RWPE2 (cell line): Measurements from ENCODE around the gene SMYD3.

ENCODE experiments used
- ATAC-seq: fragments of 200-7000 bp; cut with Tn5 transposase; 3 replicates; pipeline ENCODE4 v1.9.1; 2021; ENCODE audit warnings: low read depth
- DNase-seq: peaks from one replicate; pipeline ENCODE4 v3.0.0-alpha.2; 2020; ENCODE audit warnings: low spot score
- H3K27ac ChIP-seq: fragments of 450-650 bp; 2 replicates; pipeline ENCODE4 v1.5.1; 2017; ENCODE audit warnings: mild to moderate bottlenecking; ENCODE audit not compliant: poor library complexity, severe bottlenecking
- H3K27me3 ChIP-seq: fragments of 250-450 bp; sonication (Bioruptor Pico); 2 replicates; pipeline ENCODE4 v1.5.1; 2021; ENCODE audit warnings: mild to moderate bottlenecking, moderate library complexity; ENCODE audit not compliant: insufficient read depth, poor library complexity, severe bottlenecking
- H3K36me3 ChIP-seq: fragments of 250-450 bp; sonication (Bioruptor Pico); 2 replicates; pipeline ENCODE4 v1.5.1; 2020; ENCODE audit warnings: low read depth, mild to moderate bottlenecking, moderate library complexity
- H3K4me1 ChIP-seq: fragments of 250-450 bp; sonication (Bioruptor Pico); 2 replicates; pipeline ENCODE4 v1.5.1; 2021; ENCODE audit warnings: mild to moderate bottlenecking, moderate library complexity; ENCODE audit not compliant: insufficient read depth, poor library complexity, severe bottlenecking
- H3K4me3 ChIP-seq: fragments of 250-450 bp; sonication (Bioruptor Pico); 2 replicates; pipeline ENCODE4 v1.5.1; 2021; ENCODE audit warnings: mild to moderate bottlenecking, moderate library complexity; ENCODE audit not compliant: severe bottlenecking
- H3K9me3 ChIP-seq: fragments of 250-450 bp; sonication (Bioruptor Pico); 2 replicates; pipeline ENCODE4 v1.5.1; 2021; ENCODE audit warnings: mild to moderate bottlenecking, moderate library complexity; ENCODE audit not compliant: severe bottlenecking
- TF ChIP-seq, protein P1 (sequence below): fragments of 450-650 bp; IDR thresholded peaks from one replicate; pipeline ENCODE4 v1.5.1; 2017; ENCODE audit warnings: mild to moderate bottlenecking, moderate library complexity; ENCODE audit not compliant: poor library complexity, severe bottlenecking

The SMYD3 gene

GRCh38 chr1:245926888-245927287 lies 580.2 kb downstream of the SMYD3 start:
- Histone ChIP-seq H3K27ac (no peak overlapping the region), H3K4me3 (no peak overlapping the region), H3K36me3 (no peaks in the 10 kb centered on the region), H3K27me3 (no peaks in the 10 kb centered on the region), H3K9me3 (no peaks in the 10 kb centered on the region), H3K4me1 (no peaks in the 10 kb centered on the region)
- DNase-seq, result no peak
- TF ChIP-seq, protein P1, sequence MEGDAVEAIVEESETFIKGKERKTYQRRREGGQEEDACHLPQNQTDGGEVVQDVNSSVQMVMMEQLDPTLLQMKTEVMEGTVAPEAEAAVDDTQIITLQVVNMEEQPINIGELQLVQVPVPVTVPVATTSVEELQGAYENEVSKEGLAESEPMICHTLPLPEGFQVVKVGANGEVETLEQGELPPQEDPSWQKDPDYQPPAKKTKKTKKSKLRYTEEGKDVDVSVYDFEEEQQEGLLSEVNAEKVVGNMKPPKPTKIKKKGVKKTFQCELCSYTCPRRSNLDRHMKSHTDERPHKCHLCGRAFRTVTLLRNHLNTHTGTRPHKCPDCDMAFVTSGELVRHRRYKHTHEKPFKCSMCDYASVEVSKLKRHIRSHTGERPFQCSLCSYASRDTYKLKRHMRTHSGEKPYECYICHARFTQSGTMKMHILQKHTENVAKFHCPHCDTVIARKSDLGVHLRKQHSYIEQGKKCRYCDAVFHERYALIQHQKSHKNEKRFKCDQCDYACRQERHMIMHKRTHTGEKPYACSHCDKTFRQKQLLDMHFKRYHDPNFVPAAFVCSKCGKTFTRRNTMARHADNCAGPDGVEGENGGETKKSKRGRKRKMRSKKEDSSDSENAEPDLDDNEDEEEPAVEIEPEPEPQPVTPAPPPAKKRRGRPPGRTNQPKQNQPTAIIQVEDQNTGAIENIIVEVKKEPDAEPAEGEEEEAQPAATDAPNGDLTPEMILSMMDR, result no peak
- no peak for ATAC-seq

GRCh38 chr1:245923215-245923614 lies 583.9 kb downstream of the SMYD3 start:
- no peaks in the 10 kb centered on the region for H3K9me3 ChIP-seq
- no peak overlapping the region for H3K27ac ChIP-seq
- no peaks in the 10 kb centered on the region for H3K36me3 ChIP-seq
- DNase-seq, result no peak
- H3K4me3 ChIP-seq, result no peak overlapping the region
- H3K4me1 ChIP-seq, result no peaks in the 10 kb centered on the region
- no peak for ATAC-seq
- TF ChIP-seq, protein P1, result no peak
- H3K27me3 ChIP-seq, result no peaks in the 10 kb centered on the region

GRCh38 chr1:245921417-245921816 lies 585.7 kb downstream of the SMYD3 start:
- no peaks in the 10 kb centered on the region for H3K36me3 ChIP-seq
- TF ChIP-seq, protein P1, result no peak
- no peak overlapping the region for H3K4me3 ChIP-seq
- no peaks in the 10 kb centered on the region for H3K4me1 ChIP-seq
- ATAC-seq, result no peak
- H3K27me3 ChIP-seq, result no peaks in the 10 kb centered on the region
- H3K9me3 ChIP-seq, result no peaks in the 10 kb centered on the region
- DNase-seq, result no peak
- no peak overlapping the region for H3K27ac ChIP-seq

- no peak for ATAC-seq
- no peak overlapping the region for H3K4me3 ChIP-seq
Observed at GRCh38 chr1:245917403-245917802, 589.7 kb downstream of the SMYD3 start.

DNA sequence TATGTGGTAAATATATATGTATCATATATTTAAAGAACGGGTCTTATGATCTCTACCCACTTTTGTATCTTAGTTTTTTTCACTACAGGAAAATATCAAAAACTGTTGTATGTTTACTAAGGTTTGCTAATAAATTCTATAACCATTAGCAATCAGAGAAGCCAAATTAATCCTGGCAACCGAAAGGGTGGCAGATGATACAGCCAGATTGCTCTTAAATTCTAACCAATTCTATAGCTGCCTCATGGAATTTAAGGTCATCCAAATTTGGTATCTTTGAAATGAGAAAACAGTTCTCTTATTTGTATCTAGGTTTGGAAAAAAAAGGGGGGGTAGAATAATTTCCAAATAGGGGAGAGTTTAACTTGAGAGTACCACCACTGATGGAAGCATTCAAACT lies 591.2 kb downstream of the SMYD3 start:
- Histone ChIP-seq H3K27ac (no peak overlapping the region), H3K9me3 (no peaks in the 10 kb centered on the region), H3K36me3 (no peaks in the 10 kb centered on the region), H3K4me1 (no peaks in the 10 kb centered on the region), H3K4me3 (no peak overlapping the region), H3K27me3 (no peaks in the 10 kb centered on the region)
- no peak for DNase-seq
- ATAC-seq, result no peak
- TF ChIP-seq, protein P1, result no peak

More at GRCh38 chr1:245917403-245917802, 589.7 kb downstream of the SMYD3 start:
- no peaks in the 10 kb centered on the region for H3K4me1 ChIP-seq
- H3K9me3 ChIP-seq, result no peaks in the 10 kb centered on the region
- H3K27ac ChIP-seq, result no peak overlapping the region
- TF ChIP-seq, protein P1, result no peak
- DNase-seq, result no peak
- H3K27me3 ChIP-seq, result no peaks in the 10 kb centered on the region
- H3K36me3 ChIP-seq, result no peaks in the 10 kb centered on the region
